ENCODE measurements around the gene MAP4K5. TPM values are rescaled to one million over a fixed set of nuclear protein-coding genes. Genes with fewer than 3 reads are reported as not detected.

The MAP4K5 gene
- total RNA-seq, 3 donors from 2014 or later, result 108 to 165 (median 119) TPM

GRCh38 chr14:50479041-50479440 is 53.3 kb downstream of the MAP4K5 start:
- Histone ChIP-seq H3K27me3 (no peaks in the 10 kb centered on the region), H3K4me3 (no peak overlapping the region), H3K9me3 (no peaks in the 10 kb centered on the region), H3K4me1 (no peaks in the 10 kb centered on the region), H3K27ac (no peak overlapping the region), H3K36me3 (peaks cover 10% of the 10 kb centered on the region)
- no peak for TF ChIP-seq POLR2A (IDR thresholded peaks at IDR 0.05)
- no peak for TF ChIP-seq CTCF (IDR thresholded peaks at IDR 0.05)
- TF ChIP-seq POLR2AphosphoS5 (IDR thresholded peaks at IDR 0.05), result no peak
- DNase-seq (ENCODE audit: low spot score in 2 of 2), result no peak
- intact Hi-C loops (cut with DNase I; ENCODE audit: low total_unique reads), result no loop called here

- Histone ChIP-seq H3K4me1 (no peaks in the 10 kb centered on the region), H3K9me3 (no peaks in the 10 kb centered on the region), H3K27ac (no peak overlapping the region), H3K27me3 (no peaks in the 10 kb centered on the region), H3K36me3 (peaks cover 10% of the 10 kb centered on the region), H3K4me3 (no peak overlapping the region)
- intact Hi-C loops (cut with DNase I; ENCODE audit: low total_unique reads), result no loop called here
- TF ChIP-seq POLR2A (IDR thresholded peaks at IDR 0.05) (no peak), CTCF (IDR thresholded peaks at IDR 0.05) (no peak), POLR2AphosphoS5 (IDR thresholded peaks at IDR 0.05) (no peak)
- no peak for DNase-seq (ENCODE audit: low spot score in 2 of 2)
Measured at GRCh38 chr14:50477760-50478159, 54.6 kb downstream of the MAP4K5 start.

- no peaks in the 10 kb centered on the region for H3K27me3 ChIP-seq
- no peak overlapping the region for H3K4me3 ChIP-seq
- H3K27ac ChIP-seq, result no peak overlapping the region
- no peaks in the 10 kb centered on the region for H3K4me1 ChIP-seq
- peaks cover 19% of the 10 kb centered on the region for H3K36me3 ChIP-seq
- TF ChIP-seq CTCF (IDR thresholded peaks at IDR 0.05), result no peak
- TF ChIP-seq POLR2AphosphoS5 (IDR thresholded peaks at IDR 0.05), result no peak
- no peak for TF ChIP-seq POLR2A (IDR thresholded peaks at IDR 0.05)
- DNase-seq (ENCODE audit: low spot score in 2 of 2), result no peak
- intact Hi-C loops (cut with DNase I; ENCODE audit: low total_unique reads), result no loop called here
- H3K9me3 ChIP-seq, result no peaks in the 10 kb centered on the region
Measured at GRCh38 chr14:50476134-50476533, 56.2 kb downstream of the MAP4K5 start.

GRCh38 chr14:50475460-50475859 is 56.9 kb downstream of the MAP4K5 start:
- intact Hi-C loops (cut with DNase I; ENCODE audit: low total_unique reads), result no loop called here
- H3K27me3 ChIP-seq, result no peaks in the 10 kb centered on the region
- H3K4me3 ChIP-seq, result no peak overlapping the region
- H3K4me1 ChIP-seq, result no peaks in the 10 kb centered on the region
- DNase-seq (ENCODE audit: low spot score in 2 of 2), result no peak
- TF ChIP-seq CTCF (IDR thresholded peaks at IDR 0.05) (no peak), POLR2AphosphoS5 (IDR thresholded peaks at IDR 0.05) (no peak), POLR2A (IDR thresholded peaks at IDR 0.05) (no peak)
- no peak overlapping the region for H3K27ac ChIP-seq
- H3K9me3 ChIP-seq, result no peaks in the 10 kb centered on the region
- peaks cover 21% of the 10 kb centered on the region for H3K36me3 ChIP-seq

GRCh38 chr14:50471838-50472465 is 60.4 kb downstream of the MAP4K5 start:
- no peaks in the 10 kb centered on the region for H3K27me3 ChIP-seq
- H3K9me3 ChIP-seq, result no peaks in the 10 kb centered on the region
- no peak overlapping the region for H3K4me3 ChIP-seq
- no peak overlapping the region for H3K27ac ChIP-seq
- H3K36me3 ChIP-seq, result peaks cover 31% of the 10 kb centered on the region
- DNase-seq (ENCODE audit: low spot score in 2 of 2), result no peak
- no peaks in the 10 kb centered on the region for H3K4me1 ChIP-seq
- TF ChIP-seq CTCF (IDR thresholded peaks at IDR 0.05) (no peak), POLR2A (IDR thresholded peaks at IDR 0.05) (no peak), POLR2AphosphoS5 (IDR thresholded peaks at IDR 0.05) (no peak)
- intact Hi-C loops (cut with DNase I; ENCODE audit: low total_unique reads), result loop anchor here (5.0 kb wide), 1 partner anchor 510 kb away; no protein-coding TSS in a partner anchor

All from breast epithelium (tissue), 4 donors.